CD4-positive, alpha-beta T cell treated with Interferon gamma for 1 hour (primary cell): Measurements from ENCODE around the gene PSMD2.
"Not testable (repeated sequence)": the region's sequence is repeated elsewhere in the genome, so short reads cannot be mapped to it uniquely, and the experiment has no call there.

Experiments
- DNase-seq: peaks from one replicate; pipeline ENCODE4 v3.0.0-alpha.2; 2020

Gene PSMD2

DNA sequence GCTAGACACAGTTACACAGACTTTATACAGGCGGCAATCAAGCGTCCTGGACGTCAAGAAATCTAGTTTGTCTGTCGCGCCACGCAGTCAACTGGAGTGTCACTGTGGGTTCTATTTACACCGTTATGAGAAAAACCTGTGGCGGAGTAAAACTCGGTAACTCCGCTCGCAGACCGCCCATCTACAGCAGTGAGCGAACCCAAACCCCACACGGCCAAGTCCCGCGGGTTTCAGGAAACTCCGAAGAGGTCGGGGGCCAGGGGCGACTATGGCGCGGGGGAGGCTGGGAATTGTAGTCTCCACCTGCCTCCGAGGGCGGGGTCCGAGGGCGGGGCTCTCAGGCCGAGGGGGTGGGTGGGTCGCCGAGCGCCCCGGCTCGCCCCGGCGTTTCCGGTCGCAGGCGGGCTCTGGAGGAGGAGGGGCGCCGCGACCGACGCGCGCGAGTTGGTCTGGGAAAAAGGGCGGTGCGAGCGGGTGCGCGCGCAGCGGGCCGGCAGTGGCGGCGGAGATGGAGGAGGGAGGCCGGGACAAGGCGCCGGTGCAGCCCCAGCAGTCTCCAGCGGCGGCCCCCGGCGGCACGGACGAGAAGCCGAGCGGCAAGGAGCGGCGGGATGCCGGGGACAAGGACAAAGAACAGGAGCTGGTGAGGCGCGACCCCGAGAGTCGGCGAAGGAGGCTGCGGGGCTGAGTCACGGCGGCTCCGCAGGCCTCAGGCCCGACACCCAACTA is at the start of gene PSMD2:
Gene PSMD2 (plus strand): TSS at position 483 of the 729 bp plus-strand sequence. CDS start 26 bp downstream, at position 509.
- DNase-seq = peak; percentile 97

DNA sequence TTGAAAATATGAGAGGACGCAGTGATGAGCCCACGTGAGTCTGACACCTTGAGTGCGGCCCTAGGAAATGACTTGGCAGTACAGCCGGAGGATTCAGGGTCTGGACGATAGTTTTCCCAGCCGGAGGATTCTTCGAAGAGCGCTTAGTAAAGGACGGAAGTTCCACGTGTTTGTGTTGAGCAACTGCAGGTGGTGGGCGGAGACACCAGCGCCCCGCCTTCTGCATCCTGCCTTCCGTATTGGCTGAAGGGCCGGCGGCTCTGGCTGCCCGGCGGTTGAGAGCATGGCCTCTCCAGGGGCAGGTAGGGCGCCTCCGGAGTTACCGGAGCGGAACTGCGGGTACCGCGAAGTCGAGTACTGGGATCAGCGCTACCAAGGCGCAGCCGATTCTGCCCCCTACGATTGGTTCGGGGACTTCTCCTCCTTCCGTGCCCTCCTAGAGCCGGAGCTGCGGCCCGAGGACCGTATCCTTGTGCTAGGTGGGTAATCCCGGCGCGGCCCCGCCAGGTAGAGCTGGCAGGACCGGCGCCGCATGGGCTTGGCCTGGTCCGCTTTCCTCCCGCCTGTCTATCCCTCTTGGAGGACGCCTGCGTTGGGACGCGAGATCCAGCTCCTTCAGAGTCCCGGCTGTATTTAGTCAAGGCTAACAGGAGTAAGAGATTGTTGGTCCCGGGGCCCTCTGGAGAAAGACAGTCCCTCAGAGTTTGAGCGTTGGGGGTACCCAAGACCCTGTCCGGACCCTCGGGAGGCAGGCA is 49.5 kb upstream of the PSMD2 start, which contains the start of gene EEF1AKMT4:
Gene EEF1AKMT4 (plus strand): TSS at position 261 of the 755 bp plus-strand sequence. CDS start 23 bp downstream, at position 284.
- peak; percentile 98 for DNase-seq

DNA sequence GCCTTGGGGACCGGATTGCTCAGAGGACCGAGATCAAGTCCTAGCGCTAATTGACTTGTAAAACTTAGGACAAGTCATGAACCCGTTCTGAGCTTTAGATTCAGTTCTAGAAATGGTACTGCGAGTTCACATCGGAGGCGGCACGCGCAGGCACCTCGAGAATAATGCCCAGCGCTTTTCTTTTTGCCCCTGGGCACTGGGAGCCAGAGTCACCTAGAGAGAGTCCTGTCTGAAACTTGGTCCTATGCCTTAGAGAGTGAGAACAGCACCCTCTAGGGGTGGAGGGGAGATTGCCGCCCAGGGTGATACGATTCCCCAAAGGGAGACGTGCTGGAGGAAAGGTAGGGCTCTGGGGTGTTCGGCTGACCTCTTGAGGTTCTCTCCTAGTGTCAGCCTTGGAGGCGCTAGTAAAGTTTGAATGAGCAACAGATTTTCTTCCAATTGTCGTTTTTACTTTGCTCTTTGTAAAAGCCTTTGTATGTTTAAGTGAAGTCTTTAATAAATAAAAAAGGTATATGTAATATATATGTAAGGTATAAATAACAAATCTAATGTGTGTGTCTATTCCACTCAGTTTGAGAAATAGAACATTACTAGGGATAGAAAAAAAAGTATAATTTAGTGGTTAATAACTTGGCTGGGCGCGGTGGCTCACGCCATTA is 48.7 kb upstream of the PSMD2 start:
- DNase-seq = peak; percentile 85

DNA sequence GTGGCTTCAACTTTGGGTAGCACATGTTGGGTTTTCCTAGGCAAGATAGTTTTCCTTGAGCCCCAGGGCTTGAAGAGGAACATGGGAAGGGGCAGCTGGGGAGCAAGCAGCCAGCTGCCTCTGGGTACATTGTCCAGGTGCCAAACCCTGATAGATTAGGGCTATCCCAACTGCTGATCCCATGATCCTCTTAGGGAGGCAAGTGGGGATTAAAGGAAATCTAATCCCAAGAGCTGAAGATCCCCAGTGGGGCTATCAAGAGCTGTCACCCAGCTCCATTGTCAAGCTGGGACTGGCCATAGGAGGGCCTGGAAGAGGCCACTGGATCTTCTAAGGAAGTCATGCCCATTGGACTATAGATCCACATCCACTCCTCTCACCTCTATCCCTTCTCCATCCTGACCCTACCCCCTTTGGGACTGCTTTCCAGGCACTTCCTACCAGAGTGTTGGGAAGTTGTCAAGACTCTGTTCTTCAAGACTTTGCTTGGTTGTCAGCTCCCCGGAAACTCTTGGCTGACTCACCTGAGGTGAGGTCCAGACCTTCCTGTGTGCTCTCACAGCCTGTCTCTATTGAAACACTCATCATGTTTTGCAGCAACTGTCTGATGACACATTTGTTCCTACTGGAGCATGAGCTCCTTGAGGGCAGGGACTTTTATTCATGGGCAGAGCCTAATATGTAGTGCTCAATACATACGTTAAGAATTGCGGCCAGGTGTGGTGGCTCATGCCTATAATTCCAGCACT is 43.6 kb upstream of the PSMD2 start:
- DNase-seq = no peak

DNA sequence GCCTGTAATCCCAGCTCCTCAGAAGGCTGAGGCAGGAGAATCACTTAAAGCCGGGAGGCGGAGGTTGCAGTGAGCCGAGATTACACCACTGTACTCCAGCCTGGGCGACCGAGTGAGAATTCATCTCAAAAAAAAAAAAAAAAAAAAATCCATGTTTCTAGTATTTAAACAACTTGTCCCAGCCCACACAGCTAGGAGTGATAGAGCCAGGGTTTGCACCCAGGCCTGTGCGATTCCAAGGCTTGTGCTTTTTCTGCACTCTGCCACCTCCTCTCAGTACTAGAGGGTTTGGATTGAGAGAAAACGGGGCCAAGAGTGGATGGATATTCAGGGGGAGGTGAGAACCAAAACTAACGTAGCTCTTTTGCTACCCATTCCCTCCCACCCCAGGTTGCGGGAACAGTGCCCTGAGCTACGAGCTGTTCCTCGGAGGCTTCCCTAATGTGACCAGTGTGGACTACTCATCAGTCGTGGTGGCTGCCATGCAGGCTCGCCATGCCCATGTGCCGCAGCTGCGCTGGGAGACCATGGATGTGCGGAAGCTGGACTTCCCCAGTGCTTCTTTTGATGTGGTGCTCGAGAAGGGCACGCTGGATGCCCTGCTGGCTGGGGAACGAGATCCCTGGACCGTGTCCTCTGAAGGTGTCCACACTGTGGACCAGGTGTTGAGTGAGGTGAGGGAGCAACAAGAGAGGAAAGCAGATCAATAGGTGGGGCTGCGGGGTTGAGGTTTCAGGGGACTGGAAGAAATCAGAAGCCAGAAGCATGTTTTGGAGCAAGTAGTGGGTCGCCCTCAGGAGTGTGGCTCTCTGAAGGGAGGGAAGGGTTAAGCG is 41.7 kb upstream of the PSMD2 start:
- DNase-seq = no peak

DNA sequence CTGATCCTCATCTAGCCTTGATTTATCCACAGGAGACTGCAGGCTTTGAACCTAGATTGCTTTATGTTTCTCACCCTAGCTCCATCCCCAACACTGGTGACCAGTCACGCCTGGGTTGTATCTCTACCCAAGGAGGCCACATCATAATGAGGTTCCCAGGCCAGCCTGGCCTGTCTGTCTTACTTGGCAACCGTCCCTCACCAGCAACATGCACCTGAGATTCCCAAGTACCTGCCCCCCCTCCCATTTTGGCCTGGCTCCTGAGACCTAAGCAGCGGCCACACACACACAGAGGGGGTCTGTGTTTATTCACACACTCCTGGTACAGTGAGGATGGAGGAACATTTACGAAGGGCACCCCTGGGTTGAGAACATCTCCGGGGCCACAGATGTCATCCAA is 40.1 kb upstream of the PSMD2 start:
- DNase-seq = no peak

DNA sequence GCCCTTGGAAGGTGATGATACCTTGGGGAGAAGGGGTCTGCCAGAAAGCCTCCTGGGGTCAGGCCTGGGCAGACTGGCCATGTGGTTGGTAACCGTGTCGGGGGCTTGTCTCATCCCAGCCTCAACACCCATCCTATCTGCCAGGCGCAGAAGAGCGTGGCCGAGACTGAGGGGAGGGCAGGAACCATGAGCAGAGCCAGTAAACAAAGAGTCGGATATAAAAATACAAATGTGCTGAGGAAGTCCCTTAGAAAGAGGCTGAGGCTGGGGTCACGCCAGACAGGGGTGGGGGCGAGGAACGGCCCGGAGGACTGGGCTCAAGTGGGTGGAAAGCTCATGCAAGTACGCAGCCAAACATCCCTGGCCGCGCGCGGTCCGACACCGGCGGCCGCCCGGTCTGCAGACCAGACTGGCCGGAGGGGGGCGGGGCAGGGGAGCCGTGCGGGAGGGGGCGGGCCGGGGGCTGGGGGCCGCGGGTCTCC is 39.6 kb upstream of the PSMD2 start:
- no peak for DNase-seq

DNA sequence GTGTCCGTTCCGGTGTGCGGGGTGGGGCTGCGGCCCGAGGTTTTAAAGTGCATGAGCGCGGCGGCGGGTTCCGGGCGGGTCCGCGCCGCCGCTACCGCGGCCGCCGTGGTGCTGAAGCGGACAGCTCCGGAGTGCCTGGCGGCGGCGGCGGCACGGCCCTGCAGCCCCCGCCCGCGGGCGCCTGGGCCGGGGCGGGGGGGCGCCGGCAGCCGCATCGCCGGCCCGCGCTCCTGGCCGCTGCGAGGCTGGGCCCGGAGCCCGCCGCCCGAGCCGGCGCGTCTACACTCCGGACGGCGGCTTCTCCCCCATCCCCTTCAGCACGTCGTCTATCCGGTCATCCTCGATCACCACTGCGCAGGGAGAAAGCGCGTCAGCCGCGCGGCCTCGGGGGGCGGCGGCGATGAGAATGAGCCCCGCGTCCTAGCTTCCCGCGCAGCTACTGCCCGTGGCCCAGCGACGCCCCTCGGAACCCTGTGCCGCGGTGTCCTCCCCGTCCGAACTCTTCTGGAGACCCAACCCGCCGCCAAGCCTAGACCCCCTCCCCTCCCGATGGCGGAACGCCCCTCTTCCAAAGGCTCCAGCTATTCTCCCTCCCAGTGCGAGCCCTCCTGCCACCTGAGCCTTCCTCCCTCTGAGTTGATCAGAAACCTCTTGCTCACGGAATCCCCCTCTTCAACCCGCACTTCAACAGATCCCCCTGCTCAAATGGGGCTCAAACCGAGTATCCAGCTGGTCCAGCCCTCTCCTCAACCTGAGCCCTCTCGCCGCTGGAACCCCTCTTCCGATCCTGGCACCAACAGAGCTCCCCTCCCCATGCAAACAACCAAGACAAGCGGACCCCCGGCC is 38.9 kb upstream of the PSMD2 start:
- DNase-seq = no peak

DNA sequence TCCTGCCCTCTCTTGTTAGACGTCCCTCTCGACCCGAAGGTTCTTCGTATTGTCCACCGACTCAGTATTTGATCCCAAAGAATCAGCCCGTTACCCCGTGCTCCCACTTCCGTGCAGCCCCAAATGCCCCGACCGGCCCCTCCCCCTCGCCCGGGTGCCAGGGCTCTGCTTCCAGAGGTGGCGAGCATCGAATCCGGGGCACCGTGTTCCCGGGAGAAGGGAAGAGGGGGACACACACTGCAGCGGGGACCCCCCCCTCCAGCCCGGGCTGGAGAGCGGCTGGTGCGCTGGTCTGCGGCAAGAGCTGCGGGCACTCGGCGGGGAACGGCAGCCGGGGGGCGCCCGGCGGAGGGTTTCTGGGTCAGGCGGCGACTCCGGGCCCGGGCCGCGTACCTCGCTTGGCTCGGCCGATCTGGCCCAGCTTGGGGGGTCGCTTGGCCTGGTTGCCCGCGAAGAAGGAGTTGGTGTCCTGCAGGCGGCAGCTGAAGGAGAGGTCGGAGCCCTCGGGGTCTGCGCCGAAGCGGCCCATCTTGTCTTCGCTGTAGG is 38.2 kb upstream of the PSMD2 start:
- DNase-seq = no peak

DNA sequence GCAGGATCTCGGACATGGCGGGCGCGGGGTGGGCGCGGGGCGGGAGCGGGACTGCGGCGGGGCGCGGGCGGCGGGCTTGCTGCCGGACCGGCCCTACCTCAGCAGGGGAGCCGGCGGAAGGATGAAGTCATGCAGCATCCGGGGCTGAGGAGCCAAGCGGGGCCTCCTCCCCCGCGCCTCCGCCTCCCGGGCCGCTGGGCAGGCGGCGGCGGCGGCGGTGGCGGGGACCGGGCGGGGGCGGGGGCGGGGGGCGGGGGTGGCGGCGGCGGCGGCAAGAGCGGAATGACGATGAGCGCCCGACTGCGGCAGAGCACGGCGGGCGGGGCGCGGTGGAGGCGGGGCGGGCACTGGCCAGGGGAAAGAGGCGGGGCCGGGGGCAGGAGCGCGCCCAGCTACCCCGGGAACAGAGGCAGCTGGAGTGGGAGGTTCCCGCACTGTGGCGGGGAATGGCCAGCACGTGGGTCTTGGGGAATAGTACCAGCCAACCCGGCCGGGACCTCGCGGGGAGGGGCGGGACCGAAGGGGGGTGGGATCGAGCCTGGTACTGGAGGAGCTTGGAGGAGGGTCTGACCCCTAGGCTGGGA is 37.7 kb upstream of the PSMD2 start, which contains the start of gene CAMK2N2:
Gene CAMK2N2 (minus strand): TSS at position 284 of the 584 bp plus-strand sequence. CDS start 268 bp downstream, at position 16.
- DNase-seq = peak; percentile 38

DNA sequence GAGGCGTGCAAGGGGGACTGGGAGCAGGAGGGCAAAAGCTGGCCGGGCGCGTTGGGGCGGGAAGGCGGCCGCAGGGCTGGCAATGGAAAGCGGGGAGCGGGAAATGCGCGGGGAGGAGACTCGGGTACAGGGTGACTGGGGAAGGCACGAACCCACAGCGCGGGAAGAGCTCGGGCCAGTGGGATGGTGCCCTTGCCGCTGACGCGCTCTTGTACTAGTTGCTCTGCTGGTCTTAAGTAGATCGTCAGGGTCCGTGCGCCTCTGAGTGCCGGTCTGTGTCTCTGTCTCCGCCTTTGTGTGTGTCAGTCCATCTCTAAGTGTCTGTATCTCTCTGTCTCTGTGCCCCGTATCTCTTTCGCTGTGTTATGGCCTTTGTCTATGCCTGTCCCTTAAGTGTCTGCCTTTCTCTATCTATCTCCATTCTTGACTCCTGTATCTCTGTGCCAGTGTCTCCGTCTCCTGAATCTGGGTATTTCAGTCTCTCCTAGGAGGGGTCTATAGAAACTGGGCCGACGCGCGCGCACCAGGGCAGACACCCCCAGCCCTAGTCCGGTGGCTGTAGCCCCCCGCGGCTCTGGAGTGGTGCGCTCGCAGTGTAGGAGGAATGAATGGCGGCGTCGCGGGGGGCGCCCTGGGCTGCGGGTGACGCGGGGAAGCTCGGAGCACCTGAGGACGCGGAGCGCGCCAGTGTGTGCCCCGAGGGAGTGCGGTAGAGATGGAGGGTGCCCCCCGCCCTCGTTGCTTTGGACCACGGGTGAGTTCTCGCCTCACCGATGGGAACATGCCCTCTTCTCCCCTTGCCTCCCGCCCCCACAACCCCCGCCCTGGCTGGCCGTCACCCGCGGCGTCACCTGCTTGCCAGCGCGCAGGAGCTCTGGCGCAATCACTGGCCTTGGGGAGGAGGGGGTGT is 36.9 kb upstream of the PSMD2 start:
- DNase-seq = peak; percentile 25

DNA sequence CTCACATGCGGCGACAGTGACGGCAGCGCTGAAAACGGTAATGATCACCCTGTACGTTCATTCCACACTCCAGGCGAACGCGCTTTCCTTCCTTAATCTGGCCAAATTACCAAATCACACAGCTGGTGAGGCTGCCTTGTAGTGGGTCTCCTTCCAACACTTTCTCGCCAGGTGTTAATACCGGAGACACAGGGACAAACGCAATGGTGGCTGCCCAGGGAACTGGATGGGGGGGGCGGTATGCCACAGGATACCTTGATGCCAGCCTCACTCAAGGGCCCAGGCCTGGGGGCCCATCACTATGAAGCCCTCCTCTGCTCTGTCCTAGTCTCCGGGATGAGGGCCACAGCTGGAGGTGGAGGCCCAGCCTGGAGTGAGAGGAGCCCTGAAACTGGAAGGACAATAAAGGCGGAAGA is 36.3 kb upstream of the PSMD2 start:
- DNase-seq = no peak

DNA sequence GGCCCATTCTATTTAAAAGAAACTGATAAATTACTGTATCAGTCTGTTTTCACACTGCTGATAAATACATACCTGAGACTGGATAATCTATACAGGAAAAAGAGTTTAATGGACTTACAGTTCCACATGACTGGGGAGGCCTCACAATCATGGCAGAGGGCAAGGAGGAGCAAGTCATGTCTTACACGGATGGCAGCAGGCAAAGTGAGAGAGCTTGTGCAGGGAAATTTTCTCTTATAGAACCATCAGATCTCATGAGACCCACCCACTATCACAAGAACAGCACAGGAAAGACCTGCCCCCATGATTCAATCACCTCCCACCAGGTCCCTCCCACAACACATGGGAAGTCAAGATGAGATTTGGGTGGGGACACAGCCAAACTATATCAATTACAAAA is 31.8 kb upstream of the PSMD2 start:
- not testable (repeated sequence) for DNase-seq

DNA sequence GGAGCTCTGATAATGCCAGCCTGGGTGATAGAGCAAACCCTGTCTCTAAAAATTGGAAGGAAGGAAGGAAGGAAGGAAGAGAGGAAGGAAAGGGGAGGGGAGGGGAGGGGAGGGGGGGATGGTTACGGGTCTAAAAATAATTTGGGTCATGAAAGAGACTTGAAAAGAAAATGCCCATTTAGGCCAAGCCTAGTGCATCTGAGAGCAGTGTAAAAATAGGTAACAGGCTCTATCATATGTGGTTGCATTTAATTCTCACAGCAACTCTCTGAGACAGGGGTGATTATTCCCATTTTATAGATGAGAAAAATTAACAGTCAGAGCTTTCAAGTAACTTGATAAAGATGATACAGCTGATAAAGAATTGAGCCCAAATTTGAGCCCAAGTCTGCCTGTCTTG is 26.8 kb upstream of the PSMD2 start:
- DNase-seq = no peak

DNA sequence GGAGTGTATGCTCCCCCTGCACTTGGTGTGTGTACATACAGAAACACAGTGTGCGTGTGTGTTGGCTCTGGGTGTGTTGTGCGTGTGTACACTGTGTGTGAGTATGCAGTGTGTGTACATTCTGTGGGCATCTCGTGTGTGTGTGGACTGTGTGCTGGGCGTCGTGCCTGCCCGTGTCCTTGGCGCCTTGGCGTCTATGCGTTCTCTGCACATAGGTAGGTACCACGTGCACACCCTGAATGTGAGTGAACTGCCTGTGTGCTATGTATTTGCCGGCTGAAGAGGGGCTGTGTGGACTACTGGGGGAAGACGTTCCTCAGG is 23.7 kb upstream of the PSMD2 start:
- DNase-seq = no peak

DNA sequence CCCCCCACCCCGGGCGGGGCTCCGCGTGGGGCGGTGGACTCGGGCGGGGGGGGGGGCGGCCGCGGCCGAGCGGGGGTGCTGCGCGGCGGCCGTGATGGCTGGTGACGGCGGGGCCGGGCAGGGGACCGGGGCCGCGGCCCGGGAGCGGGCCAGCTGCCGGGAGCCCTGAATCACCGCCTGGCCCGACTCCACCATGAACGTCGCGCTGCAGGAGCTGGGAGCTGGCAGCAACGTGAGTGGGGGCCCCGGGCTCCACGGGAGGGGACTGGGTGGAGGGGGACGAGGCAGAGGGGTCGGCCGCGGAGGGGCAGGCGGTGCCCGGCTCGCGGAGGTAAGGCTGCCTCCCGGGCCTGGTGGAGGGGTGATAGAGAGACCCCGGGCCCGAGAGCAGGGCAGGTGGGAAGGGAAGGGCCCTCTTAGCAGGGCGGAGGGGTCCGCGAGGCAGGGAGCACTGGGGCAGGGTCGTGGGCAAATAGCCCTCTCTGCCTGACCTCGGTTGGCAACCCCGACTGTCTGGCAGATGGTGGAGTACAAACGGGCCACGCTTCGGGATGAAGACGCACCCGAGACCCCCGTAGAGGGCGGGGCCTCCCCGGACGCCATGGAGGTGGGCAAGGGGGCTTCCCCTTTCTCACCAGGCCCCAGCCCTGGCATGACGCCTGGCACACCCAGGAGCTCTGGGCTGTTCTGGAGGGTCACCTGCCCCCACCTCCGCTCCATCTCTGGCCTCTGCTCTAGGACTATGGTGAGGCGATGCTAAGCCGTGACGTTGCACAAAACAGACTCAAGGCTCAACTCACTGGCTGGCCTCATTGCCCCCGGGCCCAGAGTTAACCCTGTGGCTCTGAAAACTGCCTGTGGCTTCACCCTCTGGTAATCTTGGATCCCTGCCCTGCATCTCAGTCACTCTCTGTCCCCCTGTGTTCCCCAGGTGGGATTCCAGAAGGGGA is 22.8 kb upstream of the PSMD2 start, which contains the start of gene ECE2:
Gene ECE2 (plus strand): TSS at position 62 of the 950 bp plus-strand sequence. CDS start 132 bp downstream, at position 194.
- DNase-seq = no peak

DNA sequence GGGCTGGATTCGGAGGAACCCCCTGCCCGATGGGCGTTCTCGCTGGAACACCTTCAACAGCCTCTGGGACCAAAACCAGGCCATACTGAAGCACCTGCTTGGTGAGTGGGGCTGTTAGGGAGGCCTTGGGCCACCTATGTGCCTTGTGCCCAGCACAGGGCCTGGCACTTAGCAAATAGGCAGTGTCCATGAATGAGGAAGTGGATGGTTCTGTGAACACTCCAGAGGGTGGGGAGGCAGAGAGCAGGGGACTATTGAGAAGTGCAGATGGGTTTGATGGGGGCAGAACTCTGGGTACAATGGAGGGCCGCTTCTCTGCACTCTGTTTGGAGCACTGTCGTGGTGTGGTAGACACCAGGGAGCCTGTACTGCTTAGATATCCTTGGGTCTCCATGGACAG is 21.7 kb upstream of the PSMD2 start:
- no peak for DNase-seq

DNA sequence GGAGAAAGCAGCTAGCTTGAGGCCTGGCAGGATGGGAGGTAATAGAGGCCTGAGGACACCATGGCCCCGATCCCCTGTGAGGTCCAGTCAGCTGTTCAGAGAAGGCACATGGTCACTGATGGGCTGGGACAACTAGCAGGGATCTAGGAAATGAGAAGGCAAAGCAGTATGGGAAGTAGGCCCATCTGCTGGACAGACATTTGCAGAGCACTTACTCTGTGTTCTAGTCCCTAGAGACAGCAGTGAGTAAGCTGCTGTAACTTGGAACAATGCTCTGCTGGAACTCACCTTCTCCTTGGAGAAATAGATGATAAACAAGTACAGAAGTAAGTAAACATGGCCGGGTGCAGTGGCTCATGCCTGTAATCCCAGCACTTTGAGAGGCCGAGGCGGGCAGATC is 16.1 kb upstream of the PSMD2 start:
- DNase-seq = no peak
